Measurements from ENCODE around the gene PPP1R7. TPM values are rescaled to one million over a fixed set of nuclear protein-coding genes. Genes with fewer than 3 reads are reported as not detected.

The PPP1R7 gene
- total RNA-seq, 1 experiment from 2014 or later = 45.4 TPM

DNA sequence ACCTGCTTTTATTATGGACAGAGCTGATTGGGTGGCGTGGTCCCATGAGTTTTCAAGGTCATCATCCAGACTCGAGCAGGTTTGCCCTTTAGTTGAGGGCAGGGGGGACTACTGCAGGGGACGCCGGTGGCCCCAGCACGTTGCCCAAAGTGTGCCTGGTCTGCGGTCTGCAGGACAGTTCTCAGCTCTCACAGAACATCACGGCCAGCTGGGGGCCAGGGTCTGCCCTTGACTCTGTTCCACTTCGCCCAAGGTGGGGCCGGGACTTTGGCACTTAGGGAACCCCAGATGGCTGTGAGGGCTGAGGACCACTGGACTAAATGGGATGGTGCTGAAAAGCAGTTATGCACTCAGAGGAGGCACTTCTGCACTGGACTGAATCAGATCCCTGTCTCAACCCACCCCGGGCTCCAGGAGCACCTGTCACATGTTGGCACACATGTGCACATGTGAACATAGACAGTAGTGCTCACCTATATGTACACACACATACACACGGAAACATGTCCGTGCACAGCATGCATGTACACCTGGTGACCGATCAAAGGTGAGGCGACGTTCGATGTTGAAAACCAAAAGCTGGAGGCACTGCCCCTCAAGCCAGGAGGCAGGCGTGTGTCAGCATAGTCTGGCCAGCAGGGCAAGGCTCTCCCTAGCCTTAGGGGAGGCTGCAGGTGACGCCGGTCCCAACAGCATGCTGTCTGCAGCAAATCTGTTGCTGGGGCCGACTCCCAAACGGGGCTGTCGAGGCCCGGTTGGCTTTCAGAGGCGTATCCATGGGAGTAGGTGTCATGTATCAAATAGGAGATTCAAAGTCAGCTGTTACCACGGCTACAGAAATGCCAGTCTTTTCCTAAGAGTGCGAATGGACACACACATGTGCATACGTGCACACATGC is 48.4 kb downstream of the PPP1R7 start:
- Histone ChIP-seq H2AFZ (ENCODE audit: low read depth, low read length, poor library complexity, severe bottlenecking) (no peak overlapping the region), H3K4me1 (ENCODE audit: control insufficient read depth in 1 of 2, insufficient read depth in 2 of 2, low read length in 2 of 2) (no peaks in the 10 kb centered on the region), H3K27me3 (ENCODE audit: insufficient read depth, low read length) (no peaks in the 10 kb centered on the region), H3K79me2 (ENCODE audit: insufficient read depth, low read length) (no peaks in the 10 kb centered on the region), H3K9ac (ENCODE audit: low read length) (no peak overlapping the region), H3K4me2 (ENCODE audit: low read length) (no peak overlapping the region), H3K36me3 (ENCODE audit: control insufficient read depth in 1 of 2, insufficient read depth in 2 of 2, low read length in 2 of 2) (no peaks in the 10 kb centered on the region), H3K9me2 (ENCODE audit: insufficient read depth) (no peaks in the 10 kb centered on the region), H4K20me1 (ENCODE audit: insufficient read depth) (no peaks in the 10 kb centered on the region), H3K27ac (ENCODE audit: low read depth, low read length) (no peak overlapping the region), H3K4me3 (replicated peaks in 1 of 2; ENCODE audit: low read depth in 1 of 2, low read length in 2 of 2) (no peak overlapping the region), H3K9me3 (ENCODE audit: control insufficient read depth in 1 of 2, insufficient read depth in 1 of 2, low read depth in 1 of 2, low read length in 2 of 2) (no peaks in the 10 kb centered on the region)
- TF ChIP-seq CBX3 (IDR thresholded peaks at IDR 0.05; ENCODE audit: low read depth) = no peak
- no peak for TF ChIP-seq EZH2phosphoT487 (IDR thresholded peaks at IDR 0.05; ENCODE audit: borderline replicate concordance)
- TF ChIP-seq EZH2 (IDR thresholded peaks at IDR 0.05) = no peak
- no peak for TF ChIP-seq FOSL1 (IDR thresholded peaks at IDR 0.05; ENCODE audit: low read depth)
- TF ChIP-seq JUND (IDR thresholded peaks at IDR 0.05) = no peak
- TF ChIP-seq, protein P1, sequence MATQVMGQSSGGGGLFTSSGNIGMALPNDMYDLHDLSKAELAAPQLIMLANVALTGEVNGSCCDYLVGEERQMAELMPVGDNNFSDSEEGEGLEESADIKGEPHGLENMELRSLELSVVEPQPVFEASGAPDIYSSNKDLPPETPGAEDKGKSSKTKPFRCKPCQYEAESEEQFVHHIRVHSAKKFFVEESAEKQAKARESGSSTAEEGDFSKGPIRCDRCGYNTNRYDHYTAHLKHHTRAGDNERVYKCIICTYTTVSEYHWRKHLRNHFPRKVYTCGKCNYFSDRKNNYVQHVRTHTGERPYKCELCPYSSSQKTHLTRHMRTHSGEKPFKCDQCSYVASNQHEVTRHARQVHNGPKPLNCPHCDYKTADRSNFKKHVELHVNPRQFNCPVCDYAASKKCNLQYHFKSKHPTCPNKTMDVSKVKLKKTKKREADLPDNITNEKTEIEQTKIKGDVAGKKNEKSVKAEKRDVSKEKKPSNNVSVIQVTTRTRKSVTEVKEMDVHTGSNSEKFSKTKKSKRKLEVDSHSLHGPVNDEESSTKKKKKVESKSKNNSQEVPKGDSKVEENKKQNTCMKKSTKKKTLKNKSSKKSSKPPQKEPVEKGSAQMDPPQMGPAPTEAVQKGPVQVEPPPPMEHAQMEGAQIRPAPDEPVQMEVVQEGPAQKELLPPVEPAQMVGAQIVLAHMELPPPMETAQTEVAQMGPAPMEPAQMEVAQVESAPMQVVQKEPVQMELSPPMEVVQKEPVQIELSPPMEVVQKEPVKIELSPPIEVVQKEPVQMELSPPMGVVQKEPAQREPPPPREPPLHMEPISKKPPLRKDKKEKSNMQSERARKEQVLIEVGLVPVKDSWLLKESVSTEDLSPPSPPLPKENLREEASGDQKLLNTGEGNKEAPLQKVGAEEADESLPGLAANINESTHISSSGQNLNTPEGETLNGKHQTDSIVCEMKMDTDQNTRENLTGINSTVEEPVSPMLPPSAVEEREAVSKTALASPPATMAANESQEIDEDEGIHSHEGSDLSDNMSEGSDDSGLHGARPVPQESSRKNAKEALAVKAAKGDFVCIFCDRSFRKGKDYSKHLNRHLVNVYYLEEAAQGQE (IDR thresholded peaks at IDR 0.05; ENCODE audit: low read depth) = no peak
- no peak for TF ChIP-seq RAD21 (IDR thresholded peaks at IDR 0.05; ENCODE audit: low read depth)
- no peak for TF ChIP-seq SRF (IDR thresholded peaks at IDR 0.05; ENCODE audit: low read depth)
- TF ChIP-seq, protein P2, sequence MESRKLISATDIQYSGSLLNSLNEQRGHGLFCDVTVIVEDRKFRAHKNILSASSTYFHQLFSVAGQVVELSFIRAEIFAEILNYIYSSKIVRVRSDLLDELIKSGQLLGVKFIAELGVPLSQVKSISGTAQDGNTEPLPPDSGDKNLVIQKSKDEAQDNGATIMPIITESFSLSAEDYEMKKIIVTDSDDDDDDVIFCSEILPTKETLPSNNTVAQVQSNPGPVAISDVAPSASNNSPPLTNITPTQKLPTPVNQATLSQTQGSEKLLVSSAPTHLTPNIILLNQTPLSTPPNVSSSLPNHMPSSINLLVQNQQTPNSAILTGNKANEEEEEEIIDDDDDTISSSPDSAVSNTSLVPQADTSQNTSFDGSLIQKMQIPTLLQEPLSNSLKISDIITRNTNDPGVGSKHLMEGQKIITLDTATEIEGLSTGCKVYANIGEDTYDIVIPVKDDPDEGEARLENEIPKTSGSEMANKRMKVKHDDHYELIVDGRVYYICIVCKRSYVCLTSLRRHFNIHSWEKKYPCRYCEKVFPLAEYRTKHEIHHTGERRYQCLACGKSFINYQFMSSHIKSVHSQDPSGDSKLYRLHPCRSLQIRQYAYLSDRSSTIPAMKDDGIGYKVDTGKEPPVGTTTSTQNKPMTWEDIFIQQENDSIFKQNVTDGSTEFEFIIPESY (IDR thresholded peaks at IDR 0.05; ENCODE audit: extremely low read depth, insufficient replicate concordance, low read length) = no peak
- TF ChIP-seq TCF7L2 (IDR thresholded peaks at IDR 0.05; ENCODE audit: borderline replicate concordance, extremely low read depth, insufficient read depth, insufficient read length) = no peak
- TF ChIP-seq, protein P3, sequence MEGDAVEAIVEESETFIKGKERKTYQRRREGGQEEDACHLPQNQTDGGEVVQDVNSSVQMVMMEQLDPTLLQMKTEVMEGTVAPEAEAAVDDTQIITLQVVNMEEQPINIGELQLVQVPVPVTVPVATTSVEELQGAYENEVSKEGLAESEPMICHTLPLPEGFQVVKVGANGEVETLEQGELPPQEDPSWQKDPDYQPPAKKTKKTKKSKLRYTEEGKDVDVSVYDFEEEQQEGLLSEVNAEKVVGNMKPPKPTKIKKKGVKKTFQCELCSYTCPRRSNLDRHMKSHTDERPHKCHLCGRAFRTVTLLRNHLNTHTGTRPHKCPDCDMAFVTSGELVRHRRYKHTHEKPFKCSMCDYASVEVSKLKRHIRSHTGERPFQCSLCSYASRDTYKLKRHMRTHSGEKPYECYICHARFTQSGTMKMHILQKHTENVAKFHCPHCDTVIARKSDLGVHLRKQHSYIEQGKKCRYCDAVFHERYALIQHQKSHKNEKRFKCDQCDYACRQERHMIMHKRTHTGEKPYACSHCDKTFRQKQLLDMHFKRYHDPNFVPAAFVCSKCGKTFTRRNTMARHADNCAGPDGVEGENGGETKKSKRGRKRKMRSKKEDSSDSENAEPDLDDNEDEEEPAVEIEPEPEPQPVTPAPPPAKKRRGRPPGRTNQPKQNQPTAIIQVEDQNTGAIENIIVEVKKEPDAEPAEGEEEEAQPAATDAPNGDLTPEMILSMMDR (IDR thresholded peaks at IDR 0.05 in 2 of 3, conservative IDR thresholded peaks at IDR 0.05 in 1 of 3; ENCODE audit: borderline replicate concordance in 1 of 3, insufficient read depth in 1 of 3, low read depth in 2 of 3, low read length in 2 of 3) = no peak
- no peak for TF ChIP-seq ZNF274 (IDR thresholded peaks at IDR 0.05; ENCODE audit: low read depth, low read length)
- no peak for TF ChIP-seq POLR2AphosphoS5 (IDR thresholded peaks at IDR 0.05; ENCODE audit: low read depth, low read length)
- TF ChIP-seq ELF1 (IDR thresholded peaks at IDR 0.05; ENCODE audit: borderline replicate concordance, low read depth) = no peak
- TF ChIP-seq, protein P4, sequence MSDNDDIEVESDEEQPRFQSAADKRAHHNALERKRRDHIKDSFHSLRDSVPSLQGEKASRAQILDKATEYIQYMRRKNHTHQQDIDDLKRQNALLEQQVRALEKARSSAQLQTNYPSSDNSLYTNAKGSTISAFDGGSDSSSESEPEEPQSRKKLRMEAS (IDR thresholded peaks at IDR 0.05) = no peak
- TF ChIP-seq, protein P5, sequence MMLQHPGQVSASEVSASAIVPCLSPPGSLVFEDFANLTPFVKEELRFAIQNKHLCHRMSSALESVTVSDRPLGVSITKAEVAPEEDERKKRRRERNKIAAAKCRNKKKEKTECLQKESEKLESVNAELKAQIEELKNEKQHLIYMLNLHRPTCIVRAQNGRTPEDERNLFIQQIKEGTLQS (IDR thresholded peaks at IDR 0.05) = no peak
- DNase-seq (ENCODE audit: low read depth, low spot score) (no peak), ATAC-seq (no peak)
- intact Hi-C loops (cut with micrococcal nuclease) = no loop called here
- ChIA-PET CTCF (no interaction called here), POLR2A (no interaction called here), RAD21 (ENCODE audit: low non-redundant PET in 1 of 2, low total read pairs in 2 of 2, uncharacterized antibody in 2 of 2, unreplicated experiment in 2 of 2) (no interaction called here)
- BruUV-seq (replicated peaks) = no TSS peak

Measured in HCT116 (cell line).